GM18861 (cell line): ENCODE measurements around the gene CAMTA1.

ENCODE experiments used
- ATAC-seq: cut with Tn5 transposase; IDR thresholded peaks from one replicate; pipeline ENCODE4 v1.9.1; 2021; ENCODE audit not compliant: unreplicated experiment

CAMTA1 gene

GRCh38 chr1:7671146-7671465 lies 885.9 kb downstream of the CAMTA1 start:
- no peak for ATAC-seq

GRCh38 chr1:7671676-7672075 lies 886.4 kb downstream of the CAMTA1 start:
- no peak for ATAC-seq

- no peak for ATAC-seq
Measured at GRCh38 chr1:7672864-7673263, 887.6 kb downstream of the CAMTA1 start.

GRCh38 chr1:7674972-7675371 lies 889.7 kb downstream of the CAMTA1 start:
- ATAC-seq: no peak

- no peak for ATAC-seq
Measured at GRCh38 chr1:7675431-7676273, 890.4 kb downstream of the CAMTA1 start.

GRCh38 chr1:7676274-7676945 lies 891.2 kb downstream of the CAMTA1 start:
- no peak for ATAC-seq

- ATAC-seq: no peak
Measured at GRCh38 chr1:7677111-7677510, 891.9 kb downstream of the CAMTA1 start.

GRCh38 chr1:7677815-7678214 lies 892.6 kb downstream of the CAMTA1 start:
- ATAC-seq: no peak

- ATAC-seq: no peak
Measured at GRCh38 chr1:7678491-7679158, 893.4 kb downstream of the CAMTA1 start.

- ATAC-seq: no peak
Measured at GRCh38 chr1:7679159-7679872, 894.1 kb downstream of the CAMTA1 start.

- ATAC-seq: no peak
Measured at GRCh38 chr1:7679873-7680206, 894.6 kb downstream of the CAMTA1 start.

- ATAC-seq: no peak
Measured at GRCh38 chr1:7680207-7680954, 895.1 kb downstream of the CAMTA1 start.

- no peak for ATAC-seq
Measured at GRCh38 chr1:7680955-7681268, 895.7 kb downstream of the CAMTA1 start.

GRCh38 chr1:7681401-7681800 lies 896.1 kb downstream of the CAMTA1 start:
- no peak for ATAC-seq

GRCh38 chr1:7683521-7683920 lies 898.3 kb downstream of the CAMTA1 start:
- ATAC-seq: no peak

GRCh38 chr1:7684132-7684531 lies 898.9 kb downstream of the CAMTA1 start:
- ATAC-seq: no peak

- no peak for ATAC-seq
Measured at GRCh38 chr1:7684861-7685635, 899.8 kb downstream of the CAMTA1 start.

GRCh38 chr1:7686301-7686850 lies 901.1 kb downstream of the CAMTA1 start:
- no peak for ATAC-seq

- no peak for ATAC-seq
Measured at GRCh38 chr1:7687411-7687810, 902.2 kb downstream of the CAMTA1 start.

- no peak for ATAC-seq
Measured at GRCh38 chr1:7688659-7689058, 903.4 kb downstream of the CAMTA1 start.
